ENCODE results near the gene PILRA.
"Not testable (repeated sequence)": the region's sequence is repeated elsewhere in the genome, so short reads cannot be mapped to it uniquely, and the experiment has no call there.

- TF ChIP-seq CTCF (IDR thresholded peaks at IDR 0.05; ENCODE audit: low read depth, low read length, missing input control); RAD21 (IDR thresholded peaks at IDR 0.05); TAF1 (conservative IDR thresholded peaks at IDR 0.05): not testable (repeated sequence)
- TF ChIP-seq JUND (IDR thresholded peaks at IDR 0.05), result peak; percentile 46 to 68
- TF ChIP-seq, protein P1, sequence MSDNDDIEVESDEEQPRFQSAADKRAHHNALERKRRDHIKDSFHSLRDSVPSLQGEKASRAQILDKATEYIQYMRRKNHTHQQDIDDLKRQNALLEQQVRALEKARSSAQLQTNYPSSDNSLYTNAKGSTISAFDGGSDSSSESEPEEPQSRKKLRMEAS (IDR thresholded peaks at IDR 0.05), result not testable (repeated sequence)
Observed at GRCh38 chr7:100344560-100345287, 28.6 kb upstream of the PILRA start.
